GM21786 (cell line): ENCODE results near the gene CHRDL2.

ENCODE experiments used
- ATAC-seq: cut with Tn5 transposase; IDR thresholded peaks from one replicate; pipeline ENCODE4 v1.9.1; 2021; ENCODE audit not compliant: unreplicated experiment

Gene CHRDL2

DNA sequence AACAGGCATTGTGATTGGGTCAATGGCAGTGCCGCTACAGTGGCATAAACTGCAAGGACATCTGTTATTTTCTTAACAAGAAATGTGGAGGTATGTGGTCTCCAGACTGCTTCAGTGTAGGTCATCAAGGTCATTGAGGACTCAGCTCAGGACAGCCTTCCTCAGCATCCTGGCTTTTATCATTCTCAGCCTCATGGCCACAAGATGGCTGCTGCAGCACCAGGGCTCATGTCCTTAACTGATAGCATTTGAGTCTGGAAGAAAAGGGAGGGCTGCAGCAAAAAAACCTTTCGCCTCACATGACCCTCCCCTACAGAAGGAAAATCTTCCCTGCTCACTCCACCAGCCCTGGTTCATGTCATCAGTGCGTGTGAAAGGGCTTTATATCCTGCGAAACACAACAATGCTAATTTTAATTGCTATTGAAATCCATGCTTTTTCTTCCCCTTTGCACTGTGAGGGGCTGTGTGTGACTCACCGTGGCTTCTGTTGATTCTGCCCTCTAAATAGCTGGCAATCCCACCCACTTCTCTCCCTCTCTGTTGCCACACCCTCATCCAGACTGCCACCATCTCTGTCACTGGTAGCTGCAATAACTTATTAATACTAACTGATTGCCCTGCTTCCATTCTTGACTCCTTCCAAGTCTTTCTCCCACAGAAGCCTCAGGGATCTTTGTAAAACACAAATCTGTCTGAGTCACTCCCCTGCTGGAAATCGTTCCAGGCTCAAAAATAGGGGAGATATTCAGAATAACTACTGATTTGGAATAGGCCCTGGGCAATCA, 43.8 kb downstream of the CHRDL2 start:
- no peak for ATAC-seq

DNA sequence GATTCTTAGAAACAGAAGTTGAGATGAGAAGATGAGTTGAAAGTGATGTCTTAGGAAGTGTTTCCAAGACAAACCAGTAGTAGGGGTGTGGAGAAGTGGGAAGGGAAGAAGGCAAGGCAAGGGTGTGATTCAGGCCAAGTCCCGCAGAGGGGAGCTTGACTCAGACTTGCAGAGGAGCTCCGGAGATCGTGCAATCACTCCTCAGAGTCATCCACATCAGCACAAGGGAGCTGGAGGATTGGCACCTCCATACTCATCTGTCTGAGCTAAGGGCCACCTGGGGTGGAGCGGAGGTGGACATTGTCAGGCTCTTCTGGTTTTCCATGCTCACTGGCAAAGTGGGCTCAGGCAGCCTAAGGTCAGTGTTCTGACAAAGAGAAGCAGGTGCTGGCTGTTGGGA, 44.4 kb downstream of the CHRDL2 start:
- no peak for ATAC-seq

DNA sequence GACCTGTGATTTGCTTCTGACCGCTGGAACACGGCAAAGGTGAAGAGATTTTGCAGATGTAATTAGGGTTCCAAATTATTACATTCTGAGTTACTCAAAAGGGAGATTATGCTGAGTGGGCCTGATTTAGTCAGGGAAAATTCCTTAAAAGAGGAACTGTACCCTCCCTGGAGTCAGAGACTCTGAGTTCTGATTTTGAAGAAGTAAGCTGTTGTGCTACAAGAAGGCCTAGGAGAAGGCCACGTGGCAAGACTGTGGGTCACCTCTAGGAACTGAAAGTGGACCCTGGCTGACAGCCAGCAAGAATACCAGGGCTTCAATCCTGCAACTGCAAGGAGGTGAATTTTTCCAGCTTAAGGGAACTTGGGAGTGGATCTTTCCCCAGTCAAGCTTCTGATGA, 45.3 kb downstream of the CHRDL2 start:
- no peak for ATAC-seq

DNA sequence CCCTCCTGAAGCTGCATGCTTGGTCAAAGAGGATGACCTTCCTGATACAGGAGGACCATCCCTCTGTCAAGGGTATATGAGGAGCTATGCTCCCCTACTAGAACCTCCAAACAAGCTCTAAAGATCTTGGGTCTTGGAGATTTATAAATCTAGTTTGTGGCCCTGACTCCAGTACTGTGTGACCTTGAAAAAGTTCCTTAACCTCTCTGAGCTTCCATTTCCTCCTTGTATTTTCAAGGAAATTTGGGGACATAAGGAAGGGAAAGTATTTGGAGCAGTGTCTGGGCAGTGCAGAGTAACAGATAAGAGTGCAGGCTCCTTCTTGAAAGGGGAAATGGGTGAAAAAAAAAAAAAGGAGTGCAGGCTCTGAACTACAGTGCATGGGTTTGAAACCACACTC, 45.9 kb downstream of the CHRDL2 start:
- no peak for ATAC-seq

DNA sequence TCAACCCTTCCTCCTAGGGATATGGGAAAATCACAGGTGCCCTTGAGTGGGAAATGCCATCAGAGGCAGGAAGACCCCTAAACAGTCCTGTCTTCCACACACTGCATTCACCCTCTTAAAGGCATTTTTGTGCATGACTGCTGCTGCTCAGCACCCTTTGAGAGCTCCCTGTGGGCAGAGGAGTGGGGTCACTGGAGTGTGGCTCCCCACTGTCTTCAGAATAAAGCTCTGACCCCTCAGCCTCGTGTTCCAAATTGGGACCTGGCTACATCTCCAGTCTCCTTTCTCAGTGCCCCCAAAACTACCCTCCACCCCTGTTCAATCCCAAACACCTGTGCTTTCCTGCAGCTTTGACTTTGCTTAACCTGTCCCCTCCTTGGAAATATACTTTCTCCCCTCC, 46.6 kb downstream of the CHRDL2 start:
- no peak for ATAC-seq

DNA sequence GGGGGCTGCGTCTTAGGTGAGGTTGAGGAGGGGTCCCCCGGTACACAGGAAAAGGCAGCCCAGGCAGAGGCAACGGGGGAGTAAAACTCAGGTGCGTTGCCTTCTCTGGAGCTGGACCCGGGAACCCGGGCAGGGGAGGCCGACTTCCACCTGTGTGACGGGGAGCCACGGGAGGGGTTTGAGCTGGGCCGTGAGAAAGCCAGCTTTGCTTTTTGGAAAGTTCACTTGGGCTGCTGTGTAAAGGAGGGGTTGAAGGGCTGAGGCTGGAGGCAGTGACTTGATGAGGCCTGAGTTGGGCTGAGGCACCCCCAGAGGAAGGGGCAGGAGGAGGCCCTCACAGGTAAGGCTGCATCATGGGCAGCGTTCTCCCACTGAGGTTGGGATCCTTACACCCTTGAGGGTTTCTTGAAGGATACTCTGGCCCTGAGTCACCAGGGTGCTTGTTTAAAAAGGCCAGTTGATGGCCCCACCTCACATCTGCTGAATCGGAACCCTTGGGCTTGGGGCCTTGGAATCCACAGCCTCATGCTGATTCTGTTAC, 47.2 kb downstream of the CHRDL2 start:
- no peak for ATAC-seq

DNA sequence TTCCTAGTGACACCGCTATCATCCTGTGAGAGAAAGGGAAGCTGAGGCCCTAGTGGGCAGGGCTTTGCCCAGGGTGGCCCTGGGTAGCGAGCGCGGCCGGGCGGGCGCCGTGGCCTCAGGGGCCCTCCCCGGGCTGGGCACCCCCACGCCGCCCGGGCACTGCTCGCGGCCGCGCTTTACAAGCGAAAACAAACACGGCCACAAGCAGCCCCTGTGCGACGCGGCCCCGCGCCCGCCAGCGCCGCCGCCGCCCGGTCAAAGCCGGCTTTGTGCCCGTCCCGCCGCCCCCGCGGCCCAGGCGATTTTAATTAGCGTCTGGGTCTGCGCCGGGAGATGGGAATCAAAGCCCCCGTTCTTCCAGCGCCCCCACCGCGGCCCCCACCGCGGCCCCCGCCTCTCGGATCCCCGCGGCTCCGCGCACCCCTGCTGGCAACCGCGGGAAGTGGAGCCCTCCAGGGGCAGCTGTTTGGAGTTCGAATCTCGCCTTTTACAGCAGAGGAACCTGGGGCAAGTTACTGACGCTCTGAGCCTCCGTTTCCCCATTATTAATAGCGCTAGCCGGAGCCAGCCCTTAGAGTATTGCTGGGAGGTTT, 47.9 kb downstream of the CHRDL2 start:
- ATAC-seq = no peak

DNA sequence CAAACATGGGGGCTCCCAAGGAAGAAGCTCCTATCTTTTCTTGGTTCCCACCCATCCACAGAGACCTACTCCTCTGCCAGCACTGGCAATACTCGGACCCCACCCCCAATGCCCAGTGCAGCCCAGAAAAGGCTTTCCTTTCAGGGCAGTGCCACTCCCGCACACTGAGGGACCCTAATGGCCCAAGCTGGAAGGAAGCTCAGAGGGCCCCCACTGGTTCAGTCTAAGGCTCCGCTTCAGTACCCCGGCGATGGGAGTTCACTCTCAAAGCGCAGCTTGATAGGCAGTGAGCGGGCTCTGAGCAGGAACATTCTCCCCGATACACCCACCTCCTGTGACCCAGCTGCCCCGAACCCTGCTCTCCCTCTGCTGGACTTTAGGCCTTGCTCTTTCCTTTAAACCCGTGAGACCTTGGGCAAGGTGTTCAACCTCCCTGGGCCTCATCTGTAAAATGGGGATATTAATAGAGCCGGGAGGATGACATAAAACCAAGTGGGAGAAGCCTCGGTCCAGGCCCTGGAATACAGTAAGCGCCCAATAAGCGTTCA, 48.4 kb downstream of the CHRDL2 start:
- ATAC-seq = no peak

DNA sequence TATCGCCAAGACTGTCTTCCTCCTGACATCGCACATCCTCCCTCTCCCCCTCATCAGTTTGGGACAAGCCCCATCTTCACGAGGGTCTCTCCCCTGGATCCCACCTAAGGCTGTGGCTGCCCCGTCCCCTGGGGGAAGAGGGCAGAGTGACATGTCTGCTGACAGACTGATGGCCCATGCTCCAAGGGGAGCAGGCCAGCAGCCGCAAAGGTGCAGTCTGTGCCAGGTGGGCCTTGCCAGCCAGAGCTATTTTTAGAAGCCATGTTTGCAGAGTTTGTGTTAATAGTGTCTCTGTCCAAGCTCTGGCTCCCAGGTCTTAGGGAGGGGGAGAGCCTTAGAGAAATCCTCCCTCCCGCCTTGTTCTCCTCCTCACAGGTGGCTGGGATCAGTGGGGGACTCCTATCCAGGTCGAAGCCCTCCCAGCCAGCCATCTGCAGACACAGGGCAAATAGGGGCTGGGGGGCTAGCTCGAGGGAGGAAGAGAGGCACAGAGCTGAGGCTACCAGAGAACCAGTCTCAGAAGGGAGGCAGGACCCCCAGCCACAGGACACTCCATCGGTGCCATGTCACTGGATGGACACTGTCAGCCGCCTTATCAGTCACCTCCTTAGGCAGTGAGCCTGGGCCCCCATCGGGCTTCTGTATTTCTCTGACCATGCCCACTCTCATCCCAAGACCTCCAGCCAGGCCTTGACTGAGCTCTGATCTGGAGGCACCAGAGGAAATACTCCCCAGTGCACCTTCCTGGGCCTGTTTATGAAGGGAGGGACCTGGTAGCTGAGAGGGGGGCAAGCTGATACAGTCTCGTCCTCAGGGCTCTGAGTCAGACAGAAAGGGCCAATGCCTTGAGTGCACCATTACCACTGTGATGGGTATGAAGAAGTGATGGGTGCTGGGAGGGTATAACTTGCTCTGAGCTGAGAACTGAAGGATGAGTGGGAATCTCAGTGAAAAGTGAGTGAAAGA, 49.3 kb downstream of the CHRDL2 start:
- no peak for ATAC-seq

DNA sequence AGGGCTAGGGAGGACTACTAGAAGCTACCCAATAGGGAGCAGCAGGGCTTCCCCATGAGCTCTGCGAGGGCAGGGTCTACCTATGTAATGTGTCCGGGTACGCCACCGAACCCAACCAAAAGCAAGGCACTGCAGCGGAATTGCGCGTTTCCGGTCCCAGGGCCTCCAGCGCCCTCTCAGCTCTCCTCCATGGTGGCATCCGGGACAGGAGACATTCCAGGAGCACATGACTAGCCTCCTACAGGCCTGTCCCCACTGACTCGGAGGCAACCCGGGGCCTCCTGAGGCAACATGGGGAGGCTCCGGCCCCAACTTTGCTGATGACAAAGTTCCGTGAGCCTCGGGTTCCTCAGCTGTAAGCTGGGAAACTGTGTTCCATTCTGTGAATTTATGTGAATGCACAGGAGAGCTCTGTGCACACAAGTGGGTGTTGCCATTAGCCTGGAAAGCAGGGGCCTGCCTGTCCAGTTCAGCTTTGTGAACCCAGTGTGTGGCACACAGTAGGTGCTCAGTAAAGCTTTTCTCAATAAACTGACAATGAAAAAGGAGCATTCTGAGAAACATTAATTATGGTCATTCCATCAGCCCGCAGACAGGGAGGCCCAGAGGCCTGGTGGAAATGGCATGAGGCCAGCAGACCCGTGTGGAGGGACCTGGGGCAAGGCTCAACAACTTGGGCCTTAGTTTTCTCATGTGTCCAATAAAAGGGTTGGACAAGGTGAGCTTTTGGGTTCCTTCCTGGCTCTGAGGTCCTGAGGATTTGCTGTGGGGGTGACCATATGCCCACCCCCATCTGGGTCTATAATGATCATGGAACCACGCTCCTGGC, 50.3 kb downstream of the CHRDL2 start:
- ATAC-seq = no peak

DNA sequence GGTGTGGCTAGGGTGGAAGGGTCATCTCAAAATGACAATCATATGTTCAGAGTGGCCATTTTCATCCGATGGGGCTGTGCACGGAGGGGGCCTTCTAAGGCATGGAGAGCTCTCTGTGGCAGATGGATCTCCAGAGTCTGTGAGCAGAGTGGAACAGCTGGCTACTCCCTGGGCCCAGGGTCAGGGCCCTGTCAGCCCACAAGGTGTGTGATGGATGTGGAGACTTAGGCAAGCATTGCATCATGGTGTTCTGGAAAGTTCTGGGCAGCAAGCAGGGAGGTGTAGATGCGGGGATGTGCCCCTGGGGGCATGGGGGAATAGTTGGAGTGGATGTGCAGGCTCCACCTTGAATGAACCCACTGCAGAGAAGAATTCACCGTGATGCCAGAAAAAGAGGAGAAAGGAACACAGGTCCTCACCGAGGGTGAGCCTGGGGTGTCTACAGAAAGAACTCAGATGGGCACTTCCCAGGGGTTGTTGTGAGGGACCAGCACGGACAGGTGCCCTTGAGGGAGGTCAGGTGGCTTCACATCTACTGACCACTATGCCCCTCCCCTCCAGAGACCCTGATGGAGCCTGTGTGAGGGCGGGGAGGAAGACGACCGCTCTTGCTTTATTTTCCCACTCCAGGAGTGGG, 51.1 kb downstream of the CHRDL2 start:
- no peak for ATAC-seq

DNA sequence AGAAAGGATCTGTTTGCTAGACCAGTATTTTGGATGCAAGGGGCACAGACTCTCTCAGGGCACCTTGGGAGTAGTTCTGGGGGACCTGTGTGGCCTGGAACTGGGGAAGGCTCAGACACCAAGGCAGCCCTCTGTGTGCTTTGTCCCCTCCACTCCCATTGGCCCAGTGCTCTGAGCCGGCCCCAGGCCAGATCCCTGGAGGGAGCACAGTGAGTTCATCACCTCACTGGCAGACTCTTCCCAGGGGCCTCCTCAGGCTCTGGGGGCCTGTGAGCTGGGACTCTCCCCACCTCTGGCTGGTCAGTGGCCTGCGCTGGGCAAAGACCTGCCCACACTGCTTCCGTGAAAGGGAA, 51.7 kb downstream of the CHRDL2 start:
- ATAC-seq = no peak

DNA sequence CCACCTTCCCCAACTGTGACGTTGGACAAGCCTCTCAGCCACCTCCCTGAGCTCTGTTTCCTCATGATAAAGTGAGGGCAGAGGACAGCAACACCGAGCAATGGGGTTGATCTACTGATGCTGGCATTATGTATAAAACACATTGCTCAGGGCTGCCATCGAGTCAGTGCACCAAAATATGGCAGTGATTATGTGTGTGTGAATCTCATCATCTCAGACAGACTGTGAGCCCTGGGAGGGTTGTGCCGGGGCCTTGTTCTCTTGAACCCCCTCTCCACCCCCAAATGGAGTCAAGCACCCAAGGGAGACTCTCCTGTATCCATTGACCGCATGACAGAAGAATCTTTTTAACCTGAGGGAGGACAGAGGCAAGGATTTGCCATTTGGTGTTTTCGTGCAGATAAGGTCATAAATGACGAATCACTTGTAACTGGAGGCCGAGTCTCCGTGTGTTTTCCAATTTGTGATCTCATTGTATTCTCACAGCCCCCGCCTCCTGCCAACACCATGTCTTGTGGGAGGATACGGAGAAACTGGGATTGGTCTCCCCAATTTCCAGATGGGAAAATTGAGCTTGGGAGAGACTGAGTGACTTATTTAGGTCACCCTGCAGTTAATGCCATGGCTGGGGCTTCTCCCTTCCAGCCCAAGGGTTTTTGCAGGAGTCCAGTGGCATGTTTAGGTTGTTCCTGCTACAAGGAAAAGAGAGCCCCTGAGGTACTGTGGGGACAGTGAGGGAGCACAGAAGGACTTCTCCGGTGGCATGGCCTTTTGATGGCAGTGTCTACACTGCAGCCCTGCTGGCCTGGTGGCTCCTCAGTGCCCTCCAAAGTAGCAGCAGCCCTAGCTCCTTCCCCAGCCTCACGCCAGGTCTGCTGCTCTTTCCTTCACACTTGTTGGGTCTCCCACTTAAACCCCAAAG, 52.4 kb downstream of the CHRDL2 start:
- no peak for ATAC-seq

DNA sequence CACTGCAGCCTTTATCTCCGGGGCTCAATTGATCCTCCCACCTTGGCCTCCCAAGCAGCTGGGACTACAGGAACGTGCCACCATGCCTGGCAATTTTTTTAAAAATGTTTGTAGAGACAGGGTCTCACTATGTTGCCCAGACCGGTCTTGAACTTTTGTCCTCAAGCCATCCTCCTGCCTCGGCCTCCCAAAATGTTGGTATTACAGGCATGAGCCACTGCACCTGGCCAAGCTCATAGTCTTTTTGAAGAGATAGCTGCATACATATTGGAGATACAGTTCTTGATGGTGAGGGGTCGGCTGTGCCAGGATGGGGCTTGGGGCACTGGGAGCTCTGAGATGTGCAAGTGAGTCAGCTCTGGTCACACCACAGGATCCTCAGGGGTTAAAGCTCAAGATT, 53.2 kb downstream of the CHRDL2 start:
- ATAC-seq = no peak

DNA sequence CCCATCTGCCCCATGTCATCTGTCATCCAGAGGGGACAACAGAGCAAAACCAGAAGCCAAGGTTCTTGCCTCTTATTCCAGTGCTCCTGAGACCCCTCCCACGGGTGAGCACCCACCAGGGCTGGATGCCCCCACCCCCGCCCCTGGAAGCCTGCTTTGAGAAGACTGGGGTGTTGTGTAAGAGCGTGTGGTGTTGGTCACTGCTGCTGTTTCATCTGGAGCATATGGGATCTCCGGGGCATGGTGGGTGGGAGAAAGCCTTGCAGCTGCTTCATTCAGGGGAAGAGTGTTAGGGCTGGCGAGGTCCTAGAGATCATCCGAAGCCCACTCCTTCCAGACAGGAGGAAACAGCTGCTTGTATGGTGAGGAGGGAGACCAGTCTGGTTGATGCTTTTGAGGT, 54.1 kb downstream of the CHRDL2 start:
- ATAC-seq = no peak

DNA sequence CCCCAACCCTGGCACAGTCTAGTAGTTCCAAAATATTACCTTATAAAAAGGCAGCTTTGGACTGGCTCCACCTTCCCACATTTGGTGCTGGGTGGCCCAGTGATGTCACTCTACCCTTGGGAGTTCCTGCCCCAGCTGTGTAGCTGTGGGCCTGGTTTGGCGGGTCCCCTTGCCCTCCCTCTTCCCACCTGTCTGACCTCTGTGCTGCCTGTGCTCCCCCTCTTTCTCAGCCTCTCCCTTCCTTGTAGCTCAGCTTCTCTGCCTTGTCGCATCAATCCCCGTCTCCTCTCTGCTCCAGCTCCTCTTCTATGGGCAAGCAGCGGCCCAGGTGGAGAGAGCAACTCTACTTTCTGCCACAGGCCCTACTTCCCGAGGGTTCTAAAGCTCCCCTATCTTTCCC, 54.6 kb downstream of the CHRDL2 start:
- no peak for ATAC-seq

DNA sequence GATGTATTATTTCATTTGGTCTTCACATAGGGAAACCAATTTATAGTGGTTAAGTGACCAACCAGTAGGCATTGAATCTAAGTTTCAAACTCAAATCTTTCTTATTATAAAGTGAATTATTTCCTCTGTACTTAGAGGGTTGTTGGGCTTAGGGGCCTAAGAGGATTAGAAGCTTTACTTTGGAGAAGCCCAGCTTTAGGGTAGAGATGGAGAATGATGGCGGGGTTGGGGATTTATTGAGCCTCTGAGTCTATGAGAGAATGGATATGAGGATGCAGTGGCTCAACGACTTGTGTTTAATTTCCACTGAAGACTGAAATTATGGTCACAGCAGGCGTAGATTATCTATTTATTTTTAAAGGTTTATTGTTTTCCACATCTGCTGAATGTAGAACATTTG, 55.5 kb downstream of the CHRDL2 start:
- no peak for ATAC-seq

DNA sequence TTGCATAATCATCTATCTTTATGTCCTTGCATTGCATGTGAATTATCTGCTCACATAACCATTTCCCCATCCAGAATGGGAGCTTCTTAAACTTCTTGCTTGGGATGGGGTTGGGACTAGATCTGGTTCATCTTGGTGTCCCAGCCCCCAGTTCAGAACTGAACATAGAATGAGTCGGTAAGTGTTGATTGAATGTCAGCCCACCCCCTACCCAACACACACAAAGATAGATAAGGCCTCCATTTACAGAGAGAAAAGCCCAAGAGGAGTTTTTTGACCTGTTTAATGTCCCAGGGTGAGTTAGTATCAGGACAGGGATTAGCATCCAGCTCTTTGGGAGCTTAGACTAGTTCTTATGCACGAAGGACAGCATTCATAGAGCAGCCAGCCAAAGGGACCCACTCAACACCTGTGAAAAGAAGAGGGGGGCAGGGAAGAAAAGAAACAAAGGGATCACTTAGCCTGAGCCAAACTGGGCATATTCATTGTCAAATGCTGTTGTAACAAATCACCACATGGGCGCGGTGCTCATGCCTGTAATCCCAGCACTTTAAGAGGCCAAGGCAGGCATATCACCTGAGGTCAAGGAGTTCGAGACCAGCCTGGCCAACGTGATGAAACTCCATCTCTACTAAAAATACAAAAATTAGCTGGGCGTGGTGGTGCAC, 57.4 kb downstream of the CHRDL2 start:
- ATAC-seq = no peak
